PC-9 (cell line): Measurements from ENCODE around the gene SARNP. TPM values are rescaled to one million over a fixed set of nuclear protein-coding genes. Genes with fewer than 3 reads are reported as not detected.
A peak's percentile ranks its signal among the peaks of the same experiment; 100 is the strongest.

Experiments
- BruUV-seq: library from RNA; stranded (reverse); fragments of 400-500 nt; replicated peaks from 2 replicates; lab custom pipeline; 2021; lab: Mats Ljungman, UMichigan
- CTCF ChIA-PET: fragments of 300-600 bp; sonication (Branson Sonifier 250); formaldehyde crosslinking; loops from one replicate; lab custom pipeline; 2022; ENCODE audit warnings: antibody characterized with exemption; lab: Charles Lee
- POLR2A ChIA-PET: fragments of 300-600 bp; sonication (Branson Sonifier 250); formaldehyde crosslinking; loops from one replicate; lab custom pipeline; 2022; ENCODE audit warnings: antibody characterized with exemption; ENCODE audit not compliant: unreplicated experiment; lab: Charles Lee
- DNase-seq, 2 experiments: peaks; one replicate each; pipeline versions ENCODE4 v3.0.0 to v3.0.0-alpha.2; 2015 to 2022; ENCODE audit warnings: mixed read lengths in 1 of 2
- H2AFZ ChIP-seq: fragments of 200-600 bp; sonication (generic); 2 replicates; pipeline ENCODE4 v1.8.1; 2017; ENCODE audit warnings: antibody characterized with exemption
- H3F3A ChIP-seq: fragments of 200-600 bp; sonication (generic); 2 replicates; pipeline ENCODE4 v1.8.1; 2017; ENCODE audit warnings: antibody characterized with exemption, mild to moderate bottlenecking, low read depth; ENCODE audit not compliant: insufficient read depth
- H3K27ac ChIP-seq: fragments of 200-600 bp; sonication (generic); 2 replicates; pipeline ENCODE4 v1.6.1; 2016; ENCODE audit warnings: mixed run types
- H3K27me3 ChIP-seq: fragments of 200-600 bp; sonication (generic); 2 replicates; pipeline ENCODE4 v1.6.1; 2016; ENCODE audit warnings: low read depth, mixed run types; ENCODE audit not compliant: insufficient read depth
- H3K36me3 ChIP-seq: fragments of 200-600 bp; sonication (generic); 2 replicates; pipeline ENCODE4 v1.6.1; 2016; ENCODE audit warnings: low read depth, mixed run types
- H3K4me1 ChIP-seq: fragments of 200-600 bp; sonication (generic); replicated peaks from 2 replicates; pipeline ENCODE4 v1.6.1; 2016; ENCODE audit warnings: mixed run types; ENCODE audit not compliant: insufficient read depth
- H3K4me2 ChIP-seq: fragments of 200-600 bp; sonication (generic); 2 replicates; pipeline ENCODE4 v1.6.1; 2017; ENCODE audit warnings: mixed run types
- H3K4me3 ChIP-seq: fragments of 200-600 bp; sonication (generic); 2 replicates; pipeline ENCODE4 v1.6.1; 2016; ENCODE audit warnings: mixed run types
- H3K79me2 ChIP-seq: fragments of 200-600 bp; sonication (generic); 2 replicates; pipeline ENCODE4 v1.6.1; 2017; ENCODE audit warnings: low read depth, mixed run types
- H3K9me2 ChIP-seq: fragments of 200-600 bp; sonication (generic); 2 replicates; pipeline ENCODE4 v1.8.1; 2017; ENCODE audit warnings: mild to moderate bottlenecking; ENCODE audit not compliant: insufficient read depth
- H3K9me3 ChIP-seq: fragments of 200-600 bp; sonication (generic); 2 replicates; pipeline ENCODE4 v1.8.1; 2016; ENCODE audit warnings: low read depth; ENCODE audit not compliant: insufficient read depth
- H4K20me1 ChIP-seq: fragments of 200-600 bp; sonication (generic); 2 replicates; pipeline ENCODE4 v1.8.1; 2017; ENCODE audit not compliant: insufficient read depth
- EZH2 ChIP-seq: fragments of 200-600 bp; sonication (generic); IDR thresholded peaks from 2 replicates; pipeline ENCODE4 v1.8.0; 2017; ENCODE audit warnings: antibody characterized with exemption, low read depth
- intact Hi-C: fragments of 100-400 bp; cut with micrococcal nuclease; formaldehyde crosslinking; loops from one replicate; pipeline ENCODE4 v1.10.0; 2022; ENCODE audit not compliant: unreplicated experiment
- total RNA-seq: library from RNA; stranded (reverse); gene quantifications from 2 replicates; pipeline ENCODE4 v1.2.3, GENCODE V29; 2021
- TF ChIP-seq, protein P1 (sequence below): fragments of 200-600 bp; sonication (generic); conservative IDR thresholded peaks from 2 replicates; pipeline ENCODE4 v1.6.1; 2017; ENCODE audit warnings: mixed run types, antibody characterized with exemption, mild to moderate bottlenecking, moderate library complexity

Gene SARNP
- total RNA-seq, 1 experiment from 2014 or later, result 74.8 TPM

DNA sequence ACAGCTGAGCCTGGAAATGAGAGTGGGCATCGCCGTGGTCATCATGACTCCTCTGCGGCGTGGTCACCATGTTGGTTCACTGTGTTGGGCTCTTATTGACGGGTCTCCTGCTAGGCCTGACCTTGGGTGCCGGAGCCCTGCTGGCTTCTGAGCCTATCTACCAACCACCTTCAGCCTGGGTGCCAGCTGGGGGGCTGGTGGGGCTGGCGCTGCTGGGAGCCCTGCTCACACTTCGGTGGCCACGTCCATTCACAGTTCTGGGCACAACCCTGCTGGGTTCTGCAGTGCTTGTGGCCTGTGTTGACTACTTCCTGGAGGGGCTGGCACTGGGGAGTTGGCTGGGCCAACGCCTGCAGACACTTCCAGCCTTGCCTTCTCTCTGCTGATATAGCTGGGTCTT, 15.5 kb upstream of the SARNP start:
- Histone ChIP-seq H3K9me2 (no peaks in the 10 kb centered on the region), H3K27ac (no peak overlapping the region), H3K4me1 (peaks cover 17% of the 10 kb centered on the region), H3K36me3 (no peaks in the 10 kb centered on the region), H3K79me2 (peaks cover 23% of the 10 kb centered on the region), H3K9me3 (no peaks in the 10 kb centered on the region), H4K20me1 (no peaks in the 10 kb centered on the region), H3K4me3 (no peak overlapping the region), H2AFZ (no peak overlapping the region), H3K27me3 (no peaks in the 10 kb centered on the region), H3F3A (peaks cover 6% of the 10 kb centered on the region; the same call in 1 of the 2 replicates), H3K4me2 (no peak overlapping the region)
- TF ChIP-seq, protein P1, sequence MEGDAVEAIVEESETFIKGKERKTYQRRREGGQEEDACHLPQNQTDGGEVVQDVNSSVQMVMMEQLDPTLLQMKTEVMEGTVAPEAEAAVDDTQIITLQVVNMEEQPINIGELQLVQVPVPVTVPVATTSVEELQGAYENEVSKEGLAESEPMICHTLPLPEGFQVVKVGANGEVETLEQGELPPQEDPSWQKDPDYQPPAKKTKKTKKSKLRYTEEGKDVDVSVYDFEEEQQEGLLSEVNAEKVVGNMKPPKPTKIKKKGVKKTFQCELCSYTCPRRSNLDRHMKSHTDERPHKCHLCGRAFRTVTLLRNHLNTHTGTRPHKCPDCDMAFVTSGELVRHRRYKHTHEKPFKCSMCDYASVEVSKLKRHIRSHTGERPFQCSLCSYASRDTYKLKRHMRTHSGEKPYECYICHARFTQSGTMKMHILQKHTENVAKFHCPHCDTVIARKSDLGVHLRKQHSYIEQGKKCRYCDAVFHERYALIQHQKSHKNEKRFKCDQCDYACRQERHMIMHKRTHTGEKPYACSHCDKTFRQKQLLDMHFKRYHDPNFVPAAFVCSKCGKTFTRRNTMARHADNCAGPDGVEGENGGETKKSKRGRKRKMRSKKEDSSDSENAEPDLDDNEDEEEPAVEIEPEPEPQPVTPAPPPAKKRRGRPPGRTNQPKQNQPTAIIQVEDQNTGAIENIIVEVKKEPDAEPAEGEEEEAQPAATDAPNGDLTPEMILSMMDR, result no peak
- no peak for TF ChIP-seq EZH2
- ChIA-PET CTCF (no interaction called here), POLR2A (interaction anchor here (0.6 kb wide), 1 partner anchor 141 kb away, joined by 4 read pairs; the partner anchor contains the start of gene RAB5B)
- DNase-seq, result no peak
- intact Hi-C loops, result no loop called here
- BruUV-seq, result no TSS peak

DNA sequence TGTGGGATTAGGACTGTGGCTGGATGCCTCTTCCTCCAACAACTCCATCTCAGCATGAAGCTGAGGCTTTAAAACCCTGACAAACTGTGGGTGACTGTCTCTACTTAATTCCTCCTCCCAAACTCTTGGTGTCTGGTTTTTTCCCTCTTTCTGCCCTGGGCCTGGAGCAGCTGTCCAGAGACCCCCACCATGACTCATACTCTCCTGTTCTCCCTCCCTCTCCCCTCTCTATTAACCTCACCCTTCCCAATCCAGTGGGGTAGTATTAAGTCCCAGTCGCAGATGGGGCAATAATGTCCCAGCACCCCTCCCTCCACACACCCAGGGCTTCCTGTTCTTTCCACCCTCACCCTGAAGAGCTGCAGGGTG, 13.9 kb upstream of the SARNP start:
- BruUV-seq, result no TSS peak
- Histone ChIP-seq H3K4me2 (peak overlapping the region; percentile 90), H4K20me1 (no peaks in the 10 kb centered on the region), H3K27me3 (no peaks in the 10 kb centered on the region), H2AFZ (no peak overlapping the region), H3F3A (peaks cover 6% of the 10 kb centered on the region; the same call in 1 of the 2 replicates), H3K4me1 (peaks cover 31% of the 10 kb centered on the region), H3K36me3 (no peaks in the 10 kb centered on the region), H3K9me3 (no peaks in the 10 kb centered on the region), H3K79me2 (peaks cover 39% of the 10 kb centered on the region), H3K27ac (no peak overlapping the region), H3K4me3 (no peak overlapping the region), H3K9me2 (no peaks in the 10 kb centered on the region)
- CTCF ChIA-PET, result no interaction called here
- DNase-seq, result no peak
- TF ChIP-seq, protein P1, result no peak
- TF ChIP-seq EZH2, result no peak
- POLR2A ChIA-PET, result no interaction called here
- intact Hi-C loops, result no loop called here

DNA sequence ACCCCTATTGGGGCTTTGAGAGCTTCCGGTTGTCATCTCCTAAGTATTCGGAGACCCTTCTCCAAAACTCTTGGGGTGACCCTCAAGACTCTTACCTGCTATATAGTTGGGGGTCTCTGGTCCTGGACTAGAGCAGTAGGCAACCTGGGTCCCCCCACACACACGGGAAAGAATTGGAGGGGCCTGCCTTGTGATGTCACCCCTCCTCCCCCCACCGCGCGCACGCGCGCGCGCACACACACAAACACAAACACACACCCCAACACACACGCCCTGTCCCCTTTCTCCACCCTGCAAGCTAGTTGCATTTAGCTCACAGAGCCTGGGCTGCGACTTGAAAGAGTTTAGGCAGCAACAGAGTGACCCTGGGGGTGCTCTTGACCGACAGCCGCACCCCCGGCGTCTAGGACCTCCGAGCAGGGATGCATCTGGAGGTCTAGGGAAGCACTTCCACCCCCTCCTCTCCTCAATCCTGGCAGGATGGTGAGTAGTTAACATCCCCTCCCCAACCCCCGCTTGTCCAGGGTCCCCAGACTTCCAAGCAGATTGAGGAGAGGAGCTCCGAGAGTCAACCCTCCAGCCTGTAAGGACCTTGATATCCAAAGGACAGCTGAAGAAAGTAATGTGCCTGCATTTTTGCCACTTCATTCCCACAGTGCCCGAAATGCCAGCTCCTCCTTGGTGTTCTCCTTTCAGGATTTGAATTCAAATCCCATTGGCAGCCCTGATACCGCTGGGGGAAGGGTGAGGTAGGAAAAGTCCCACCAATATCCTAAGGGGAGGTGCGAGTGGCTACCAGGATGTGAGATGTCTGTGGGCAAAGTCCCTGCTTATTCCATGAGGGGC, 13.3 kb upstream of the SARNP start:
- no peaks in the 10 kb centered on the region for H3K9me3 ChIP-seq
- POLR2A ChIA-PET, result interaction anchor here (0.7 to 1.1 kb wide), 4 partner anchors 84 to 537 kb away, joined by 3 to 16 read pairs (median 4); partner anchors contain the start of gene PYM1
- no TSS peak for BruUV-seq
- H4K20me1 ChIP-seq, result no peaks in the 10 kb centered on the region
- H3K4me2 ChIP-seq, result peak overlapping the region; percentile 90
- CTCF ChIA-PET, result interaction anchor here (0.6 to 0.7 kb wide), 3 partner anchors 33 to 135 kb away, joined by 3 to 7 read pairs (median 3); no protein-coding TSS in a partner anchor
- H3K4me1 ChIP-seq, result peaks cover 37% of the 10 kb centered on the region
- intact Hi-C loops, result no loop called here
- no peaks in the 10 kb centered on the region for H3K9me2 ChIP-seq
- H3K36me3 ChIP-seq, result no peaks in the 10 kb centered on the region
- H3F3A ChIP-seq, result peaks cover 2% of the 10 kb centered on the region; the same call in 1 of the 2 replicates
- peak in 1 of 2 experiments; percentile 31 for DNase-seq
- TF ChIP-seq EZH2, result no peak
- TF ChIP-seq, protein P1, result no peak
- no peaks in the 10 kb centered on the region for H3K27me3 ChIP-seq
- no peak overlapping the region for H3K27ac ChIP-seq
- peak overlapping the region; percentile 96 for H3K4me3 ChIP-seq
- peaks cover 43% of the 10 kb centered on the region for H3K79me2 ChIP-seq
- H2AFZ ChIP-seq, result peak overlapping the region; percentile 85
